Thoracic aorta (tissue), 2 donors: ENCODE measurements around the gene TOGARAM1. TPM values are rescaled to one million over a fixed set of nuclear protein-coding genes. Genes with fewer than 3 reads are reported as not detected.

Experiments used
- ATAC-seq: fragments of 150-250 bp; one replicate; pipeline ENCODE4 v1.8.0; 2017; ENCODE audit warnings: low read depth; ENCODE audit not compliant: insufficient number of reproducible peaks, low FRiP score
- DNase-seq: peaks from one replicate; pipeline ENCODE4 v3.0.0-alpha.2; 2020; ENCODE audit warnings: low spot score
- H3K27ac ChIP-seq, 2 donors: fragments of 200-600 bp; sonication (generic); 1 replicate in 1 of 2; 2 replicates in 1 of 2; pipeline ENCODE4 v1.5.1; 2016; ENCODE audit warnings: mild to moderate bottlenecking in 2 of 2, moderate library complexity in 2 of 2
- H3K27me3 ChIP-seq: fragments of 200-600 bp; sonication (generic); replicated peaks from 2 replicates; pipeline ENCODE4 v1.6.0; 2016; ENCODE audit warnings: mild to moderate bottlenecking; ENCODE audit not compliant: insufficient read depth
- H3K36me3 ChIP-seq: fragments of 200-600 bp; sonication (generic); one replicate; pipeline ENCODE4 v1.5.1; 2016
- H3K4me1 ChIP-seq, 2 donors: fragments of 200-600 bp; sonication (generic); 1 replicate in 1 of 2; 2 replicates in 1 of 2; pipeline versions ENCODE4 v1.5.1 to v1.6.0; 2016; ENCODE audit warnings: low read depth in 2 of 2, mild to moderate bottlenecking in 1 of 2; ENCODE audit not compliant: control insufficient read depth in 1 of 2
- H3K4me3 ChIP-seq: fragments of 200-600 bp; sonication (generic); 2 replicates; pipeline ENCODE4 v1.5.1; 2016; ENCODE audit warnings: mild to moderate bottlenecking
- H3K9me3 ChIP-seq: fragments of 200-600 bp; sonication (generic); 2 replicates; pipeline ENCODE4 v1.5.1; 2016
- total RNA-seq, 2 donors: library from RNA; depleted of rRNA; stranded (reverse); fragments of >200 nt; gene quantifications; one replicate each; pipeline versions ENCODE4 v1.1.0 to v1.2.3, GENCODE V29; 2016
- TF ChIP-seq, protein P1 (sequence below): fragments of 200-600 bp; sonication (generic); IDR thresholded peaks from one replicate; pipeline ENCODE4 v1.5.1; 2019; ENCODE audit warnings: antibody characterized with exemption

The TOGARAM1 gene
- total RNA-seq, 2 donors from 2014 or later: 8.5 to 32.0 TPM

- Histone ChIP-seq H3K27ac (peak overlapping the region in 1 of 2 donors; percentile 75), H3K4me3 (peak overlapping the region; percentile 91), H3K4me1 (peaks cover 19 to 40% of the 10 kb centered on the region in 2 donors), H3K9me3 (no peaks in the 10 kb centered on the region), H3K36me3 (no peaks in the 10 kb centered on the region), H3K27me3 (no peaks in the 10 kb centered on the region)
- DNase-seq (no peak), ATAC-seq (no peak)
- TF ChIP-seq, protein P1, sequence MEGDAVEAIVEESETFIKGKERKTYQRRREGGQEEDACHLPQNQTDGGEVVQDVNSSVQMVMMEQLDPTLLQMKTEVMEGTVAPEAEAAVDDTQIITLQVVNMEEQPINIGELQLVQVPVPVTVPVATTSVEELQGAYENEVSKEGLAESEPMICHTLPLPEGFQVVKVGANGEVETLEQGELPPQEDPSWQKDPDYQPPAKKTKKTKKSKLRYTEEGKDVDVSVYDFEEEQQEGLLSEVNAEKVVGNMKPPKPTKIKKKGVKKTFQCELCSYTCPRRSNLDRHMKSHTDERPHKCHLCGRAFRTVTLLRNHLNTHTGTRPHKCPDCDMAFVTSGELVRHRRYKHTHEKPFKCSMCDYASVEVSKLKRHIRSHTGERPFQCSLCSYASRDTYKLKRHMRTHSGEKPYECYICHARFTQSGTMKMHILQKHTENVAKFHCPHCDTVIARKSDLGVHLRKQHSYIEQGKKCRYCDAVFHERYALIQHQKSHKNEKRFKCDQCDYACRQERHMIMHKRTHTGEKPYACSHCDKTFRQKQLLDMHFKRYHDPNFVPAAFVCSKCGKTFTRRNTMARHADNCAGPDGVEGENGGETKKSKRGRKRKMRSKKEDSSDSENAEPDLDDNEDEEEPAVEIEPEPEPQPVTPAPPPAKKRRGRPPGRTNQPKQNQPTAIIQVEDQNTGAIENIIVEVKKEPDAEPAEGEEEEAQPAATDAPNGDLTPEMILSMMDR: no peak
These were observed 123.0 kb downstream of the TOGARAM1 start for GRCh38 chr14:45084946-45085346.

- ATAC-seq: no peak
- H3K9me3 ChIP-seq: no peaks in the 10 kb centered on the region
- H3K27ac ChIP-seq: no peak overlapping the region
- H3K27me3 ChIP-seq: no peaks in the 10 kb centered on the region
- H3K36me3 ChIP-seq: no peaks in the 10 kb centered on the region
- no peak for DNase-seq
- H3K4me1 ChIP-seq: peaks cover 22 to 32% of the 10 kb centered on the region in 2 donors
- H3K4me3 ChIP-seq: no peak overlapping the region
- TF ChIP-seq, protein P1: no peak
These were observed 127.8 kb downstream of the TOGARAM1 start for GRCh38 chr14:45089813-45090212.

DNA sequence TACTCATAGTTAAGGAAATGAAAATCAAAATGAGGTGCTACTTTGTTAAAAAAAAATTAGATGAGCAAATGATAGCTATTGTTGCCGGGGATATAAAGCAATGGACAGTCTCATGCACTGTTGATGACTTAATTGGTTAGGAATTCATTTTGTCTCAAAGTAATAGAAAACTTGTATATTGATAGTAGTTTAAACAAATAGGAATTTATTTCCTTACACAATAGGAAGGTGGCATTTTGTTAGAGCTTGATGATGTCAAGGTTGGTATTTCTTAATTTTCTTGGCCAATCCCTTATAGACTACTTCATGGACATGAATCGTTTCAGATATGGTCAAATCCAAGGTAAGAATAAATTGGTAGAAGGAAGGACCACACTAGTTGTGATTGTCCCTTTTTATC lies 129.7 kb downstream of the TOGARAM1 start:
- no peak for DNase-seq
- no peak overlapping the region for H3K4me3 ChIP-seq
- H3K36me3 ChIP-seq: peaks cover 5% of the 10 kb centered on the region
- no peaks in the 10 kb centered on the region for H3K9me3 ChIP-seq
- TF ChIP-seq, protein P1: no peak
- peaks cover 13 to 15% of the 10 kb centered on the region in 2 donors for H3K4me1 ChIP-seq
- H3K27ac ChIP-seq: no peak overlapping the region
- no peak for ATAC-seq
- H3K27me3 ChIP-seq: no peaks in the 10 kb centered on the region

DNA sequence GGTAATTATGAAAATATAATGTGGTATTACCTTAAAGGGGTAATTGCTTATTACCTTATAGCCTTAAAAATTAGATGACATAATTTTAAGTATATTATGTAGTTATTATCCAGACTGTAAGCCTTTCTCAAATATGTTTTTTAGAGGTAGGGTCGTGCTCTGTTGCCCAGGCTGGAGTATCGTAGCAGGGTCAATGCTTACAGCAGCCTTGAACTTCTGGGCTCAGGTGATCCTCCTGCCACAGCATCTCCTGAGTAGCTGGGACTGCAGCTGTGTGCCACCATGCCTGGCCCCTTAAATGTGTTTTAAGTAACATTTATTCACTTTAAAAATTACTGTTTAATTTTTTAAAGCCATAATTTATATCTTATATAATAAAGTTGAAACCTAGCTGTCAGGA lies 132.3 kb downstream of the TOGARAM1 start:
- Histone ChIP-seq H3K27ac (no peak overlapping the region), H3K36me3 (peaks cover 14% of the 10 kb centered on the region), H3K4me1 (peaks cover 5 to 9% of the 10 kb centered on the region in 2 donors), H3K27me3 (no peaks in the 10 kb centered on the region), H3K9me3 (no peaks in the 10 kb centered on the region), H3K4me3 (no peak overlapping the region)
- ATAC-seq (no peak), DNase-seq (no peak)
- TF ChIP-seq, protein P1: no peak

DNA sequence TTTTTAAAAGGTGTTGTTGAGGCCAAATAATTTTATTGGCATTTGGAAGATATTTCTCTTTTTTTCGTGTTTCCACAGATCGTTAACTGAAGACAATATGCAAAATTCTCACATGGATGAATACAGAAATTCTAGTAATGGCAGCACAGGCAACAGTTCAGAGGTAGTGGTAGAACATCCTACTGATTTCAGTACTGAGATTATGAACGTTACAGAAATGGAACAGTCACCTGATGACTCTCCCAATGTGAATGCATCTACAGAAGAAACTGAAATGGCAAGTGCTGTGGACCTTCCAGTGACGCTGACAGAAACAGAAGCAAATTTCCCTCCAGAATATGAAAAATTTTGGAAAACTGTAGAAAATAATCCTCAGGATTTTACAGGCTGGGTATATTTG lies 133.2 kb downstream of the TOGARAM1 start:
- TF ChIP-seq, protein P1: no peak
- peaks cover 17% of the 10 kb centered on the region for H3K36me3 ChIP-seq
- no peak for DNase-seq
- H3K27me3 ChIP-seq: no peaks in the 10 kb centered on the region
- no peaks in the 10 kb centered on the region for H3K9me3 ChIP-seq
- no peak overlapping the region for H3K27ac ChIP-seq
- H3K4me3 ChIP-seq: no peak overlapping the region
- no peak for ATAC-seq
- peaks cover 0 to 1% of the 10 kb centered on the region in 2 donors for H3K4me1 ChIP-seq
